Activated CD8-positive, alpha-beta memory T cell treated with anti-CD3 and anti-CD28 coated beads, Interleukin-2, amount 50 U/mL, for 24 hours (primary cell): ENCODE results near the gene NPLOC4.

Experiments used
- DNase-seq: peaks from one replicate; pipeline ENCODE4 v3.0.0-alpha.2; 2020; ENCODE audit errors: extremely low read depth

Gene NPLOC4

DNA sequence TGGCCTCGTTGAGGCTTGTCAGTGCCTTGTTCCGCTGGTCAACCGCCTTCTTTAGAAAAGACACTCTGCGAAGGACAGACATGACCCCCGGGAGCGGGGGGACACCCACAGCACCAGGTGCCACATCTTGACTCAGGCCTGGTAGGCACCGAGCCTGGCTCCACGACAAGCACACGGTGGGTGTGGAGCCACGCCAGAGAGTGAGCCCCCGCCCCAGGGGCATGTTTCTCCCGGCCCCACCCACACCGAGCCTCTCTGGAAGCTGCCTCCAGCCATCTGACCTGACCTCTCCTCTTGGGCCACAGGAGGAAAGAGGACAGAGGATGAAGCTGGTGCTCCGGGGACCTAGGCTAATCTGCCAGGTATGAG, 89.3 kb downstream of the NPLOC4 start:
- DNase-seq, result no peak

DNA sequence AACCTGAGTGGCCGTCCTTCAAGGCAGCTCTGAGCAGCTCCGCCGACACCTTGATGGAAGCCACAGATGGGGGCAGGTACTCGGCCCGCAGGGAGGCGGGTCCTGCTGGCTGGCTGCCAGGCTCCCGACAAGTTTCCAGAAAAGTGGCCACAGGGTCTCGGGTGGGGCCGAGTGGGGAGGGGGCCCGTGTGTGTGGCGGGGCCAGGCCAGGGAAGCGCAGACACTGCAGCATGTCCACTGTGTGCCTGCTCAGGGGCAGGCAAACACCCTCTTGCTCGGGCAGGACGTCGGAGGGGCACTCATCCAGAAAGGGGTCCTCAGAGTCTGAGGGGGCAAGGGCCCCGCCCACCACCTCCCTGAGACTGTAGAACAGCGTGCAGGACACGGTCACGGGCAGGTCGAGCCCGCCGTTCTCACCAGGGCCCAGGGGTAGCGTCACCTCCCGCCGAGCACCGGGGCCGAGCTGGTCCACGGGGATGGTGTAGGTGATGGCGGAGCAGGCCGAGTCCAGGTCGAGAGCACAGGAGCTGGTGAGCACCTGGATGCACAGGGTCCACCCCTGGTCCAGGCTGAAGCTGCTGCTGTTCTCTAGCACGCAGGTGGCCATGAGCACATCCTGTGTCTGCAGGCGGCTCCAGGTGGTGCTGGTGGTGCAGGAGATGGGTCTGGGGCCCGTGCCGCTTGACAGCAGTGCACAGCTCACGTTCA, 89.9 kb downstream of the NPLOC4 start:
- no peak for DNase-seq

DNA sequence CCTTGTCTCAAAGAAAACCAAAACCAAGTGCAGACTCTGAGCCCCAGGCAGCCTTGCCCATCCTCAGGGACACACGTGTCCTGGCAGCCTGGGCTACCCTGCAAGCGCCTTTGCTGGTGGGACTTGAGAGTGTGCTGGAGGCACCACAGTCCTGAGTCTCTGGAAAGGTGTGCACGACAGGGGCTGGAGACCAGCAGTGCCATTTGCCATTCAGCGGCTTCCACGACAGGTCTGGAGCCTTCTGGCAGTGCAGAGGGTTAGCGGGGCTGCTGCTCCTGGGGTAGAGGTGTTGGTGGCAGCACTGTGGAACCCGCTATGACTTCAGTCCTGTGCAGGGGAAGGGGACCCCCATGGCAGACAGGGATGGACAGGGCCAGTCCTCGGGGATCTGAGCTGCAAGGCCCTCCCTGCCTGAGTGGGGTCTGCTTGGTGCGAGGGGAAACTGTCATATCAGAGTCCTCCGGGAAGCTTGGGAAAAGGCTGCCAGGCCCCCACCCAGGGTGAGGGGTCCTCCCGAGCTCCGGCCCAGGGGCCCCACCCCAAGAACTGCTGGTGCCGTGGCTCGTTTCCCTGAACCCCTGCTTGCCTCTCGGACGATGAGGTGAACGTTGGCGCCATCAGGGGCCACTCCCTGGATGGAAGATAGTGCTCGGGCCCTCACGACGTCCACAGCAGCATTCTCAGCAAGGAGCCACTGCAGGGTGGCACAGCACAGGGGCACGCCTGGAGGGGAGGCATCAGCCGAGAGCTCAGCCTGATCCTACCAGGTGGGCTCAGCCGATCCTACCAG, 91.6 kb downstream of the NPLOC4 start:
- DNase-seq, result no peak

DNA sequence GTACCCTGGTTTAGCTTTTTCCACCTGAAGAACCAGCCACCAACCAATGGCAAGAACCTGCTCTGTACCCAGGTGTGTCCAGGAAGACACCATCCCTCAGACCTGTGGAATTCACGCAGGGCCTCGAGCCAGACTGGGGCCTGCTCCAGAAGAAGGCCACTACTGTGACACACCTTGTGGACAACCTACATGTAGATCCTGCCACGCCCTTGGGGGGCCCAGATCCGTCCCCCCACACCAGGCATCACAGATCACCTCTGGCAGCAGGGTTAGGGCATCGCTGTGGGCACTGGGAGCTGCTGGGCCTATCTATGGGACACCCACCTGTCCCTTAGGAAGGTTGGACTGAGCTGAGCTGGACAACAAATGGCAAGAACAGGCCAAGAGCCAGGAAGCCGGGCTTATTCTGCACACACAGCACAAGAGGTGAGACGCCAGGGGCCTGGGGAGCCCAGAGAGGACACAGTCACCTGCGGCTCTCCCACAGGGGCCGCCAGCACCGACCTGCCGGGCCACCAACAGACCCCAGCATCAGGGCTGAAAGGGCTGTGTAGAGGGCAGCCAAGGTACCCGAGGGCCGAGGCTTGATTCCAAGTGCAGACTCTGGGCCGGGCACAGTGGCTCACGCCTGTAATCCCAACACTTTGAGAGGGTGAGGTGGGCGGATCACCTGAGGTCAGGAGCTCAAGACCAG, 92.5 kb downstream of the NPLOC4 start:
- no peak for DNase-seq

DNA sequence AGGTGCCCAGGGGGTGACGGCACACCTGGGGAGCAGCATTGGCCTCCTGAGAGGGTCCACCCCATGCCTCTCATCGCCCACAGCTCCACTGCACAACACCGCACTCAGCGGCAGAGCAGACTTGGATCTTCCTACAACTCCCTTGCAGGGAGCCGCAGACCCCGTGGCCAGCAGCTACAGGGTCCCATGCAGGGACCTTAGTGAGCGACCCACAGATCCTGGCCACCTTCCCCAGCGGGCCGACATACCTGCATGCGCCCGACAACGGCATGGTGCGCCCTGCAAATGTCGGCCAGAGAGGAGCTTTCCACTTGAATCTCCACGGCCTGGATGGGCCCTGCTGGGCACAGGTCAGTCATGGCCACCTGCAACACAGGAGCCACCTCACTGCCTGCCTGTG, 93.2 kb downstream of the NPLOC4 start:
- no peak for DNase-seq

DNA sequence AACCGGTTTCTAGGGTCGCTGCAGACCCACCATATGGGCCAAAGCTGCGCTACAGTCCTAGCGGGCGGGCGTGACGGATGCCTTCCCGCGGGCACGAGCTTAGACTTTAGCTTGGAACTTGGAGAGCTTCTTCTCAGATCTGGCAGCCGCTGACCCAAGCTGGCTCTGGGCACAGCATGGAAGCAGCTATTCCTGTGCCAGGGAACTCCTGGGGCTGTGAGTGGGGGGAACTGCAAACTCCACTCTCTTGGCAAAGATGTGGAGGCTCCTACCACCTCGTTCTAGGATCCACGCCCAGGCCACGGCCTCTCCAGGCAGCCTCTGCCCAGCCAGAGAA, 93.6 kb downstream of the NPLOC4 start:
- DNase-seq, result no peak

DNA sequence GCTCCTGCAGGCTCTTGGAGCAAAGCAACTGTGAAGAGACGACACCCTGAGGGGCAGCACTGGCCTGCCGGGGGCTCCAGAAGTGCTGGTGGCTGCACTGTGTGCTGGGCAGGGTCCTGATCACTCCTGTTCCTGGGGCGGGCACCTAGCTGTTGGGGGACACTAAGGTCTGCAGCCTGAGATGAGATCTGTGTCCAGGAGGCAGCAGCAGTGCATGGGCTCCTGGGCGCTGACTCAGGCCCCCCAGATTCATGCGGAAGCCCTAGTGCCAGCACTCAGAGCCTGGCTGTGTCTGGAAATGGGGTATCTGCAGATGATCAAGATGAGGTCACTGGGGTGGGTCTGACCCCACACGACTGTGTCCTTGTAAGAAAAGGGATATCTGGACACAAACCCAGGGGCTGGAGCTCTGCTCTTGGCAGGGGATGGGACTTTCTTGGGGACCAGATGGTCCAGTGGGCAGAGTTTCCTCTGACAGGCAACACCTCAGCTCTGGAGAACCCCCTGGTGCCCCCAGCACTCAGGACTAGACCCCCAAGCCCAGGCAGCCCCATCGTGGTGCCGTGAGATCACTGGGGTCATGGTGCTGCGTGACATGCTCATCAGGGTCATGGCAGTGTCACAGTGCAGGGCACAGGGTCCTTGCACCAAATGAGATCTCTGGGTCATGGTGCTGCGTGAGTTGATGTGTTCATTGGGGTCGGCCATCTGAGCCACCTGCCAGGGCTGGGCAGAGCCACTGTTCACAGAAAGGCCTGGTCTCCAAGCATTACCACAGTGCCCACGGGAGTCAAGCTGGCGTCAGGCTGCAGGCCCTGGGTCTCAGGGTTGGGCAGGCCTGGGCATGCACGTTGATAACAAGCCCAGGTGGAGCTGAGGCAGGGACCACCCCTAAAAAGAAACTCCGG, 94.2 kb downstream of the NPLOC4 start:
- DNase-seq, result no peak

DNA sequence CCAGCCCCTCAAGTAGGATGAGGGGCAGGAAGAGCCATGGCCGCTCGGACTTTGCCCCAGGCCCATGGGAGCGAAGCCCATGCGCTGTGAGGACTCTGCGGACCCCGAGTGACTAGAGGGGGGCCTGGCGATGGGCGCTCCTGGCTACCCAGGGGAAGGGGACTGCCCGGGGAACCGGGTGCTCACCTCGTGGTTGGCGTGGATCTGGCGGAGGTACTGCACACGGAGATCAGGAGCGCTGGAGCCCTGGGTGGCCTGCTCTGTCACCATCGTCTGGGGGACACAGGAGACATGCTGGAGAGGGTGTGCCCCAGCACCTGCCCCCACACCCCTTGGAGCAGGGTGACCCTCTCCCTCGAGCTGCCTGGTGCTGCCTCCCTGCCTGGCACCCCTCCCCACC, 95.8 kb downstream of the NPLOC4 start:
- DNase-seq, result no peak

DNA sequence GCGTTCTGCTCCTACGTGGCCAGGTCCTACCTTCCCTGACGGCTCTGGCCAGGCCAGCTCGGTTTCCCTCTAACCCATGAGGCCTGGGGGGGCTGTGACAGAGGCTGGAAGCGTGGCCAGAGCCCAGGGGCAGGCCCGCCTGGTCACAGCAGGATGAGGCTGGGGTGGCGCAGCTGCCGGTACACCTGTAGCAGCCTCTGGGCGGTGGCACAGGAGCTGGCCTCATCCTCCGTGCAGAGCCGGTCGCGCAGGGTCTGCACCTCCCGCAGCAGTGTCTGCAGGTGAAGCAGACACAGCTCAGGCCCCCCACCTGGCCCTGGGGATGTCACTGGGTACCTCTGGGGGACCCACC, 96.3 kb downstream of the NPLOC4 start:
- no peak for DNase-seq

DNA sequence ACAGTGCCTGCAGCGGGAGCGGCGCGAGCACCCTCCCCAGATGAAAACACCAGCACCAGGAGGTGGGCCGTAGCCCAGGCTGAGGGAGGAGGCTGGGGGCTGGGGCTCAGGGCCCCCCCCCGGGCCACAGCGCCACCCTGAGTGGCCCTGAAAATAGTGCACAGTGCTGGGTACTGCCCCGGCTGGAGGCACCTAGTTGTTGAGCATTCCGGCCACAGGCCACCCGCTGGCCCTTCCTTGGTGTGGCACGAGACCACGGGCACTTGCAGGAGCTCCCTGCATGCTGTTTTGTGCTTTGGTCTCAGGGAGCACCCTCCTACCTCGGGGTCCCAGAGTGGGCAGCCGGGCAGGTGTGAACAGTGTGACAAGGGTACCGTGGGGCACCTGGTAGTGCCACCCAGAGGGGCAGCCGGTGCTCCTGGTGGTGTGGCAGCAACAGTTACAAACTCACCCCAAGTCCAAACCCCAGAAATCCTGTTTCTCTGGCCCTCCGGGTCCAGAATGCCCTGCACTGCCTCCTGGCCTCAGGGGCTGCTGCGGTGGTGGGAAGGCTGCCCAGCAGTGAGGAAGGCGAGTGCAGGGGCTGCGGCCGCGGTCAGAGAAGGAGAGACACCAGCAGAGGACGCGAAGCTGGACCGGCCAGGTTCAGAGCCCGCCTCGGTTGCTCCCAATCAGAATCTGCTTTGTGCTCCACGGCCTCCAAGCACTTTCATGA, 96.8 kb downstream of the NPLOC4 start:
- no peak for DNase-seq

DNA sequence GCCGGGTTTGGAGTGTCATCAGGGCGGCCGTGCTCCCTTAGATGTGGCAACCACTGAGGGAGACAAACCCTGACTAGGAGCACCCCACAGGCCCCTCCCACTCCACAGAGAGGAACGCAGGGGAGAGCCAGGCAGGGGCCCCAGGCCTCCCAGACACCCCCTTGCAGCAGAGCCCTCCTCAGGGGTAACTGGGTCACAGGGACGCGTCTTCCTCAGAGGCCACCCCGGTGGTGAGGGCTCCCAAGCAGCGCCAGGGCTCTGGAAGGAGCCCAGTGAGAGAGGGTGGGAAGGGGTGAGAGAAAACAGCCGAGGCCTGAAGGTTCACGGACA, 97.4 kb downstream of the NPLOC4 start:
- no peak for DNase-seq

DNA sequence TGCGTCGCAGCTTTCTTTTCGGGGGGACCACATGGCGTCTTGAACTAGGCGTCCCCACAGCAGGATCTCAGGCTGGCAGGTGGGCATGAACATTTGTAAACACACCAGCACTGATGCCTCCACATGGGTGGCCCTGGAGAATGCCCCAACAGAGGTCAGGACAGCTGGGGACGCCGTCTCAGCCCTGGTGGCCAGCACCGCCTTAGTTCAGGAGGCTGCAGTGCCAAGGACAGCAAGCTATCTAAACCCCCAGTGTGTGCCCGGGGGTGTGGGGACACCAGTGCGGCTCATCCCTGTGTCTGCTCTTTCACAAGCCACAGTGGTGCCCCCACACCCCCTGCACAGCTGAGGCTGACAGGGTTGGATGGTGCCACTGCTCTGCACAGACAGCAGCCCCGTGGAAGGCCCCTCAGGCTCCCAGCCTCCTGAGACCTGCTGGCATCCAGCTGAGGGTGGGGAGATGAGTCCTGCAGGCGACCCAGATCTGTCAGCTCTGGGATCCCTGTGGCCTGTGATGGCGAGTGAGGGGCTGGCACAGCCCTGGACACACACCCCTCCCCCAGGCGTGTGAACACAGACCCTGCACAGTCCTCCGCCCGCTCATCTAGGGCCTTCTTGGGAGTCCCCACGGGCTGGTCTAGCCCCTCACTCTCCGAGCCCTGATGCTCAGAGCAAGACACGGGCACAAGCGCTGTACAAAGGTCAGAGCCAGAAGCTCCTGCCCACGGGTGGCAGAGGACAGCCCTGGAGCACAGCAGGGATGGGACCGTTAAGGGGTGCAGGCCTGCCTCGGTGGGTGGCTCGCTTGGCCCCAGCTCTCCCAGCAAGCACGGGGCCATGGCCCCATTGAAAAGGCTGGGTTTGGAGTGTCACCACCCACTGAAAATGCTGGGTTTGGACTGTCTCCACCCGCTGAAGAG, 98.0 kb downstream of the NPLOC4 start:
- DNase-seq, result no peak

DNA sequence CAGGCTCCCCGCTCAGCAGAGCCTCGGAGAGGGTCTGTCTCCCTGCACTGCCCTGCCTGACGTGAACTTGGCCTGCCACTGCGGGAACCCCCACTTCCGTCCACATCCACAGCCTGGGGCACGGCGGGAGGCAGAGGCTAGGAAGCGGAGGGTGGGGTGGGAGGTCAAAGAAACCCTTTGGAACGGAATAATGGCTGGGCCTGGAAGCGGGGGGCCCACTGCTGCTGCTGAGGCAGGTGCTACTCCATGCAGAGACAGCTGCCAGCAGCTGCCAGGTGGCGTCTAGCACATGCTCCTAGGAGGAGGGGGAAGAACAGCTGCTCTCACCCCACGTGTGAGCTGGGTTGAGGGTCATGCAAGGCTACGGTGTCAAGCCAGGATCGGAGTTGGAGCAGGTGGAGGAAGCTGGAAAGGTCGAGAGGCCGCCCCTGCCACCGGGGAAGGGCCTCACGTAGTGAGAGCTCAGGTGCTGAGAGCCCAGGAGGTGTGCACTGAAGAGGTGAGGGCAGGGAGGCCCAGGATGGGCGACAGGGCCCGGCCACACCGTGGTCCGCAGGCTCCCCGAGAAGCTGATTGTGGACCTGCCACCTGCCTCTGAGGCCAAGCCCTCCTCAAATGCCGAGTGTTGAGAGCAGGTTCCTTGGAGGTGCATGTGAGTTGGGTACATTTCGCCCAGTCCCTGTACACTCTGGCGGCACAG, 98.9 kb downstream of the NPLOC4 start:
- DNase-seq, result no peak

DNA sequence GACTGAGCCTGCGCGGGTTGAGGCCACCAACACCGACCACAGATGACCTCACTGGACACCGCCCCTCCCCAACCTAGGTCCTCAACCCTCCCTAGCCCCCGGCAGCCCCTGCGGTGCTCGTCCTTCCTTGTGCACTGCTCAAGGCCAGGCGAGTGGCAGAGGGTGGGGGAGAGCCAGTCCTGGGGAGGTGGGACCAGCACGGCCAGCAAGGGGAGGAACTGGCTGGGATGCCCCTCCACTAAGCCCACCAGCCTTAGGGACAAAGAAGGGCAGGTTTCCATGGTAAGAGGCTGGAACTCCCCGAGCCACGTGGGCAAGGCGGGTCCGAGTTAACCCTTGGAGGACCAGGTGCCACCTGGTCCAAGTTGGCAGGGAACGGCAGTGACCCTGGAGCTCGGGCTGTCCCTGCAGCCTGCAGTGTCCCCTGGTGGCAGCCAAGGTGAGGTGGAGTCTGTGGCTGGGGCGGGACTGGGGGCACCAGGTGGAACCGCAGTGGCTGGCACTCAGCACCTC, 99.5 kb downstream of the NPLOC4 start:
- DNase-seq, result no peak

DNA sequence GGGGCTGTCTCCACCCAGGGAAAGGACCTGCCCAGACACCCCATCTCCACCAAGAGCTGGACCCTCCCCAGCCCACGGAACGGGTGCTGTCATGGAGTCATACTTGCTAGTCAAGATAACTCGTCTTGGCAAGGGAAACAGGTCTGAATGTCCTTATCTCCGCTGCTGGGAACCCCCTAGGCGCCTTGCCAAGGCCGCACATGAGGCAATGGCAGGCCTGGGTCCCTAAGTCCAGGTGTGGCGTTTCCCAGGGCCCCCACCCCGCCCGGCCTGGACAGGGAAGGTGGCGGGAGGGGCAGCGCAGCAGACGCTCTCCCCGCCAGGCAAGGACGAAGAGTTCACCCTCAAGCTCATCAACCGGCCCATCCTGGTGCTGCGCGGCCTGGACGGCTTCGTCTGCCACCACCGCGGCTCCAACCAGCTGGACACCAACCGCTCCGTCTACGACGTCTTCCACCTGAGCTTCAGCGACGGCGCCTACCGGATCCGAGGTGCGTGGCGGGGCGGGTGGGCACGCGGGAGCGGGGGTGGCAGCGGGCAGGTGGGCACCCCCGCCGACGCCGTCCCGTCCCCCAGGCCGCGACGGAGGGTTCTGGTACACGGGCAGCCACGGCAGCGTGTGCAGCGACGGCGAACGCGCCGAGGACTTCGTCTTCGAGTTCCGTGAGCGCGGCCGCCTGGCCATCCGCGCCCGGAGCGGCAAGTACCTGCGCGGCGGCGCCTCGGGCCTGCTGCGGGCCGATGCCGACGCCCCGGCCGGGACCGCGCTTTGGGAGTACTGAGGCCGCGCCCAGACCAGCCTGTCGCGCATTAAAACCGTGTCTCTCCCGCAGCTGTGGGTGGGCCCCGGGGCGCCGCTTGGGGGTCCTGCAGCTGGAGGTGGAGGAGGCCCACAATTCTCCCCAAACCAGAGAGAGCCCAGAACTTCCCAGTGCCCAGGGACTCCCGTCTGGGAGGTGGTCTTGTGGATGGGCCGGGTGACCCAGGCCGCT, 100.3 kb downstream of the NPLOC4 start:
- DNase-seq, result no peak

DNA sequence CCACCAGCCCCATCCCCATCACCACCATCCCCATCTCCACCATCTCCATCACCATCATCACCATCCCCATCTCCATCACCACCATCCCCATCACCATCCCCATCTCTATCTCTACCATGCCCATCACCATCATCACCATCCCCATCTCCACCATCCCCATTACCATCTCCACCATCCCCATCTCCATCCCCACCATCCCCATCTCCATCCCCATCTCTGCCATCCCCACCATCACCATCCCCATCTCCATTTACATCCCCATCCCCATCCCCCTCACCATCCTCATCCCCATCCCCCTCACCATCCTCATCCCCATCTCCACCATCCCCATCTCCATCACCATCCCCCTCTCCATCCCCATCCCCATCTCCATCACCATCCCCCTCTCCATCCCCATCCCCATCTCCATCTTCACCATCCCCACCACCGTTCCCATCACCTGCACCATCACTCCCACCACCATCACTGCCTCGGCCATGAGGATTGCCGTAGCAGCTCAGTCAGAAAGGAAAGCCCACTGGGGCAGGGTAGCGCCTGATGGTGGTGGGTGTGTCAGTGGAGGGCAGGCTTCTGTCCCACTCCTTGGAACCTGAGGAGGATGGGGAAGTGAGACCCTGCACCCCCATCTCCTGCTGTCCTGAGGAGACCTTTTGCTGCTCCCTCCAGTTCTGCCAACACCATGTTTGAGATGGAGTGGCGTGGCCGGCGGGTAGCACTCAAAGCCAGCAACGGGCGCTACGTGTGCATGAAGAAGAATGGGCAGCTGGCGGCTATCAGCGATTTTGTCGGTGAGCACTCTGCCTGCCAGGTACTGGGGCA, 101.2 kb downstream of the NPLOC4 start:
- no peak for DNase-seq

DNA sequence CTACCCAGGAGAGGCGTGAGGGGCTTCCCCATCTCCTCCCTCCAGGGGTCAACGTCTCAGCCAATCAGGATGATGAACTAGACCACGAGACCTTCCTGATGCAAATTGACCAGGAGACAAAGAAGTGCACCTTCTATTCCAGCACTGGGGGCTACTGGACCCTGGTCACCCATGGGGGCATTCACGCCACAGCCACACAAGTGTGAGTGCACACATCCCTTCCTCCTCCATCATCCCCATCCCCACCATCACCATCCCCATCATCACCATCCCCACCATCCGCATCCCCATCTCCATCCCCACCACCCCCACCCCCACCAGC, 101.9 kb downstream of the NPLOC4 start:
- no peak for DNase-seq
